Sigmoid colon (tissue), 7 donors: Measurements from ENCODE around the gene GNPDA1. TPM values are rescaled to one million over a fixed set of nuclear protein-coding genes. Genes with fewer than 3 reads are reported as not detected.
A peak's percentile ranks its signal among the peaks of the same experiment; 100 is the strongest.

ENCODE experiments used
- DNase-seq: peaks from one replicate; pipeline ENCODE4 v3.0.0-alpha.2; 2019
- H3K27ac ChIP-seq, 4 donors: fragments of 200-600 bp; sonication (generic); one replicate each; pipeline ENCODE4 v1.5.1; 2016 to 2019; ENCODE audit warnings: mild to moderate bottlenecking in 1 of 4
- H3K27me3 ChIP-seq, 3 donors: fragments of 200-600 bp; sonication (generic); one replicate each; pipeline ENCODE4 v1.5.1; 2019; ENCODE audit warnings: mild to moderate bottlenecking in 1 of 3
- H3K36me3 ChIP-seq, 4 donors: fragments of 200-600 bp; sonication (generic); one replicate each; pipeline ENCODE4 v1.5.1; 2016 to 2019
- H3K4me1 ChIP-seq, 4 donors: fragments of 200-600 bp; sonication (generic); one replicate each; pipeline ENCODE4 v1.5.1; 2017 to 2019
- H3K4me3 ChIP-seq, 4 donors: fragments of 200-600 bp; sonication (generic); one replicate each; pipeline ENCODE4 v1.5.1; 2017 to 2019; ENCODE audit warnings: mild to moderate bottlenecking in 2 of 4, moderate library complexity in 1 of 4
- H3K9me3 ChIP-seq, 4 donors: fragments of 200-600 bp in 3 of 4; sonication (generic) in 3 of 4; one replicate each; pipeline versions ENCODE4 v1.5.1 to v1.6.1; 2013 to 2019
- EP300 ChIP-seq, 4 donors: sonication (generic); formaldehyde crosslinking; IDR thresholded peaks; one replicate each; pipeline ENCODE4 v1.6.1; 2017; ENCODE audit warnings: antibody characterized with exemption in 4 of 4
- POLR2A ChIP-seq, 2 donors: fragments of 450-650 bp; IDR thresholded peaks; one replicate each; pipeline ENCODE4 v1.6.1; 2016; ENCODE audit warnings: antibody characterized with exemption in 2 of 2, mild to moderate bottlenecking in 2 of 2, moderate library complexity in 2 of 2
- POLR2AphosphoS5 ChIP-seq, 4 donors: sonication (generic); formaldehyde crosslinking; IDR thresholded peaks; one replicate each; pipeline ENCODE4 v1.6.1; 2017; ENCODE audit warnings: antibody characterized with exemption in 4 of 4
- WGBS, 2 donors: extraction: QIAGEN DNeasy Blood & Tissue Kit; methylation state at CpG; one replicate each; pipeline ENCODE4 v1.1.7; 2013; 5-methylcytosine and 5-hydroxymethylcytosine counted together
- intact Hi-C: fragments of 100-400 bp; cut with DNase I; formaldehyde crosslinking; loops from one replicate; pipeline ENCODE4 v1.15.1; 2023
- polyA plus RNA-seq, 3 donors: library from polyadenylated mRNA; stranded (reverse); fragments of 200-250 nt; gene quantifications; one replicate each; pipeline ENCODE4 v1.2.3, GENCODE V29; 2013
- total RNA-seq, 4 donors: library from RNA; depleted of rRNA; stranded (reverse); fragments of >200 nt; gene quantifications; one replicate each; pipeline ENCODE4 v1.1.0, GENCODE V29; 2016
- TF ChIP-seq, protein P1 (sequence below), 4 experiments: fragments of 450-650 bp in 3 of 4; fragments of 200-600 bp in 1 of 4; IDR thresholded peaks; one replicate each; pipeline ENCODE4 v1.5.1; 2016 to 2019; ENCODE audit warnings: antibody characterized with exemption in 4 of 4, mild to moderate bottlenecking in 3 of 4, moderate library complexity in 2 of 4
- donor health status: healthy with polysubstance abuse.
- donor health status: Bipolar disorder and iron deficiency.
- donor health status: healthy.

Gene GNPDA1
- total and polyA plus RNA-seq, 7 donors = 18.6 to 58.1 (median 25.4) TPM

DNA sequence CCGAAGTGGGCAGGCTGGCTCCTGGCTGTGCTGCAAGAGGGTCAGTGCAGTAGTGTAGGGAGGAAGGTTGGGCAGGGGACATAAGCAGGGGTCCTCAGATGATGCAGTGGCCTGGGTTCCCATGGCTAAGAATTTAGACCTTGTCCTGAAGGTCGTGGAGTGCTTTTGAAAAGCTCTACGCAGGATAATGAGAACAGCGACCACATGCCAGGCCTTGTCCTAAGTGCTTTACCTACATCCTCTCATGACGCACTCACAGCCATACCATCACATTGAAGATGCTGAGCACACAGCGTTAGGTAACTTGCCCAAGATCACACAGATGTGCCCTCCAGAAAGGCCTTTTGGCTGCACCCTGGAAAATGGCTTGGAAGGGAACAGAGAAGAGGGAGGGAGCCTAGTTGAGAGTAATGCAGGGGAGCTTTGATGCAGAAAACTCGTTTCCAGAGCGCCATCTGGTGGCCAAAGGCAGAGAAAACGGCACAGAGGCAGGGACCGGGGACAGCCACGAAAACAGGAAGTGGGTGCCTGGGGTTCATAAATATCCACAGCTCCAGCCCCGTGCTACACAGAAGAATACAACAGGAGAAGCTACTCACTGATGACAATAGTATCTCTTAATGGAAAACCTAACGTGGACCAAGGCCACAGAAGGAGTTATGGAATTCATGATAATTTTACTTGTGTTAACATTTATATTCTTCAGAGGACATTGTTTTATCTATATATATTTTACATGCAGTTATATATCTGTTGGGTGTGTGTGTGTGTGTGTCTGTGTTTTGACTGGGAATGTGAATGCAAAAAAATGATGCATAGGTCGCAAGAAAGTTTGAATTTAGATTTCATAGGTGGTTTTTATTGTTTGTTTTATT lies 52.1 kb downstream of the GNPDA1 start:
- H3K36me3 ChIP-seq = peaks cover 0 to 7% (median 0%) of the 10 kb centered on the region in 4 donors
- H3K27ac ChIP-seq = peak overlapping the region in 1 of 4 donors; percentile 22
- peak; percentile 93 for DNase-seq
- H3K4me3 ChIP-seq = no peak overlapping the region
- no peaks in the 10 kb centered on the region for H3K9me3 ChIP-seq
- TF ChIP-seq, protein P1, sequence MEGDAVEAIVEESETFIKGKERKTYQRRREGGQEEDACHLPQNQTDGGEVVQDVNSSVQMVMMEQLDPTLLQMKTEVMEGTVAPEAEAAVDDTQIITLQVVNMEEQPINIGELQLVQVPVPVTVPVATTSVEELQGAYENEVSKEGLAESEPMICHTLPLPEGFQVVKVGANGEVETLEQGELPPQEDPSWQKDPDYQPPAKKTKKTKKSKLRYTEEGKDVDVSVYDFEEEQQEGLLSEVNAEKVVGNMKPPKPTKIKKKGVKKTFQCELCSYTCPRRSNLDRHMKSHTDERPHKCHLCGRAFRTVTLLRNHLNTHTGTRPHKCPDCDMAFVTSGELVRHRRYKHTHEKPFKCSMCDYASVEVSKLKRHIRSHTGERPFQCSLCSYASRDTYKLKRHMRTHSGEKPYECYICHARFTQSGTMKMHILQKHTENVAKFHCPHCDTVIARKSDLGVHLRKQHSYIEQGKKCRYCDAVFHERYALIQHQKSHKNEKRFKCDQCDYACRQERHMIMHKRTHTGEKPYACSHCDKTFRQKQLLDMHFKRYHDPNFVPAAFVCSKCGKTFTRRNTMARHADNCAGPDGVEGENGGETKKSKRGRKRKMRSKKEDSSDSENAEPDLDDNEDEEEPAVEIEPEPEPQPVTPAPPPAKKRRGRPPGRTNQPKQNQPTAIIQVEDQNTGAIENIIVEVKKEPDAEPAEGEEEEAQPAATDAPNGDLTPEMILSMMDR (IDR thresholded peaks at IDR 0.05) = peak; percentile 67 to 81 (median 74)
- no peak for TF ChIP-seq POLR2A (IDR thresholded peaks at IDR 0.05)
- peaks cover 0 to 15% (median 0%) of the 10 kb centered on the region in 4 donors for H3K4me1 ChIP-seq
- 28 to 30% methylated on average over 14 of the region's 14 CpGs for whole genome bisulfite sequencing, 2 donors
- H3K27me3 ChIP-seq = no peaks in the 10 kb centered on the region
- intact Hi-C loops = loop anchor here (2.0 to 5.0 kb wide), 3 partner anchors 83 to 268 kb away; partner anchors contain the start of gene PCDH1

DNA sequence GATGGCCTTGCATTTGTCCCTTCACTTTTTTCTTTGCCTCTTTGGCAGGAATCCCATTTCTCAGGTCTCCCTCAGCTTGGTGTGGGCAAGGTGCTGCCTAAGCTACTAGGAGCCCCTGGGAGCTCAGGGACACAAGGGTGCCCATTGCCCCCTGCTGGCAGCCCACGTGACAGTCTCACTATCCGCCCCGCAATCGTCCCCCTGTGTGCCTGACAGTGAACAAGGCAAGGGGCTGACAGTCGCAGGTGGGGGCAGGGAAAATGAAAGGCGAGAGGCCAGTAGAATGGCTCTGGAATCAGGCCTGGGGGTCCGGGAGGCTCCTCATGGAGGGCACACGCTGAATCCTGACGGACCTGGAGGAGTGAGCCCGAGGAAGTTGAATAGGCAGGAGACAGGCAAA lies 52.8 kb downstream of the GNPDA1 start:
- Histone ChIP-seq H3K4me1 (peaks cover 0 to 15% (median 0%) of the 10 kb centered on the region in 4 donors), H3K27ac (no peak overlapping the region), H3K27me3 (no peaks in the 10 kb centered on the region), H3K9me3 (no peaks in the 10 kb centered on the region), H3K36me3 (peaks cover 0 to 8% (median 0%) of the 10 kb centered on the region in 4 donors), H3K4me3 (no peak overlapping the region)
- 69 to 77% methylated on average over 10 of the region's 10 CpGs for whole genome bisulfite sequencing, 2 donors
- no peak for TF ChIP-seq POLR2AphosphoS5 (IDR thresholded peaks at IDR 0.05)
- no peak for TF ChIP-seq EP300 (IDR thresholded peaks at IDR 0.05)
- TF ChIP-seq, protein P1 (IDR thresholded peaks at IDR 0.05) = no peak
- TF ChIP-seq POLR2A (IDR thresholded peaks at IDR 0.05) = no peak
- intact Hi-C loops = loop anchor here (2.0 to 5.0 kb wide), 3 partner anchors 83 to 267 kb away; partner anchors contain the start of gene PCDH1
- no peak for DNase-seq

DNA sequence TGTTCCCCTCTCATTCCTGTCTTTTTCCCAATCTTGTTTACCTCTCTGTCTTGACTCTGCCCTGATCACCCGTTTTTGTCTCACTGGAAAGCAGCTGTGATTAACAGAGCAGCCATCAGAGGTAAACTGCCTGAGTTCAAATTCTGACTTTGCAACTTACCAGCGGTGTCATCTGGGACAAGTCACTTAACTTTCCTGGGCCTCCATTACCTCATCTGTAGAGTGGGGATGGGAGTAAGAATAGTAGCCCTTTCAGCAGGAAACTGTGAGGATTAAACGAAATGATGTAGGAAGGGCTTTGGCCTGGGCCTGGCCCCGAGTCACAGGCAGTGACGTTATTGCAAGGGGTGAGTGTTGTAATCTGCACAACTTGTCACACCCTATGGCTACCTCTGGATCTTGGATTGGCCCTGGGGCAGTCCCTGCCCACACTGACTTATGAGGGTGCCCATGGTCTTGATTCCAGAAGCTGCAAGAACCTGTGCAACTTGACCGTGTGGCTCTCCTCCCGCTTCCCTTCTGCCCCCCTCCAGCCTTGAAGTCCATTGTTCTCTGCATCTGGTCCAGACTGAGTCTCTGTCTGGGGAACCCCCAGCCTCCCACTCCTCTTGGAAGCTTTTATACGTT lies 54.2 kb downstream of the GNPDA1 start:
- 67 to 73% methylated on average over 8 of the region's 8 CpGs for WGBS, 2 donors
- H3K36me3 ChIP-seq = peaks cover 0 to 8% (median 0%) of the 10 kb centered on the region in 4 donors
- TF ChIP-seq POLR2AphosphoS5 (IDR thresholded peaks at IDR 0.05) = no peak
- no peak for TF ChIP-seq EP300 (IDR thresholded peaks at IDR 0.05)
- TF ChIP-seq POLR2A (IDR thresholded peaks at IDR 0.05) = no peak
- TF ChIP-seq, protein P1 (IDR thresholded peaks at IDR 0.05) = no peak
- no peaks in the 10 kb centered on the region for H3K9me3 ChIP-seq
- no peak overlapping the region for H3K4me3 ChIP-seq
- H3K27ac ChIP-seq = peak overlapping the region in 3 of 4 donors; percentile 31 to 64 (median 47)
- intact Hi-C loops = no loop called here
- DNase-seq = peak; percentile 78
- H3K4me1 ChIP-seq = peaks cover 0 to 15% (median 0%) of the 10 kb centered on the region in 4 donors
- no peaks in the 10 kb centered on the region for H3K27me3 ChIP-seq

DNA sequence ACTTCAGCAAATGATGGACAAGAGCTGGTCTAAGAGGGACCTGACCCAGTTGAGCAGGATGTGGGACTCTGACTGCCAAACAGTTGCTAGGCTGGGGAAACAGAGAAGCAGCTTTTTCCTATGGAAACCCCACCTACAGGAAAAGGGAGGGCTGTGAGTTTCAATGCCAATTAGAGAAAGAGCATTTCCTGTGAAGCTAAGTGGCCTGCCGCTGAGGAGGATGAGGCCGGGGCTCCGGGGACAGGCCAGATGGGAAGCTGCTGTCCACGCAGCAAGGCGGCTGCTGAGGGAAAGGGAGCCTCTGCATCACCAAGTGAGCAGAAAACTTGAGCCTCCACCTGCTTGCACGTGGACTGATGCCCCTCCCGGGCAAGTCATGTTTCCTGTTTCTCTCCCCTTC lies 54.7 kb downstream of the GNPDA1 start, which contains the start of gene PCDH12:
TSS of gene PCDH12 (minus strand) at position 90 of the 400 bp plus-strand sequence. CDS start 351 bp downstream, outside the sequence.
- Histone ChIP-seq H3K36me3 (peaks cover 0 to 8% (median 0%) of the 10 kb centered on the region in 4 donors), H3K27ac (peak within 1 kb of the TSS in 3 of 4 donors; percentile 31 to 64 (median 47)), H3K27me3 (no peaks in the 10 kb centered on the region), H3K9me3 (no peaks in the 10 kb centered on the region), H3K4me3 (no peak within 1 kb of the TSS), H3K4me1 (peaks cover 0 to 15% (median 0%) of the 10 kb centered on the region in 4 donors)
- 31 to 56% methylated on average over 7 of the region's 7 CpGs for WGBS, 2 donors
- peak; percentile 74 for DNase-seq
- TF ChIP-seq, protein P1 (IDR thresholded peaks at IDR 0.05) = no peak
- TF ChIP-seq EP300 (IDR thresholded peaks at IDR 0.05) (no peak), POLR2AphosphoS5 (IDR thresholded peaks at IDR 0.05) (peak in 3 of 4 donors; percentile 24 to 55 (median 42))
- intact Hi-C loops = no loop called here
